ENCODE measurements around the gene COPS6.

The COPS6 gene

GRCh38 chr7:100093498-100093897 lies 4.7 kb downstream of the COPS6 start:
- TF ChIP-seq POLR2AphosphoS5 (IDR thresholded peaks at IDR 0.05; ENCODE audit: low read depth, low read length) (no peak; the same call in 1 of the 2 replicates), TAF1 (IDR thresholded peaks at IDR 0.05; ENCODE audit: borderline replicate concordance, insufficient read depth, low read length) (no peak), FOXP2 (optimal IDR thresholded peaks at IDR 0.05; ENCODE audit: borderline replicate concordance, extremely low read depth, extremely low read length, insufficient read depth) (no peak), SIN3A (IDR thresholded peaks at IDR 0.05; ENCODE audit: borderline replicate concordance, insufficient read depth, low read length) (no peak), REST (IDR thresholded peaks at IDR 0.05; ENCODE audit: insufficient read depth in 1 of 2, low read depth in 2 of 2, low read length in 2 of 2) (no peak)

- no peak for TF ChIP-seq TAF1 (IDR thresholded peaks at IDR 0.05; ENCODE audit: borderline replicate concordance, insufficient read depth, low read length)
- no peak for TF ChIP-seq REST (IDR thresholded peaks at IDR 0.05; ENCODE audit: insufficient read depth in 1 of 2, low read depth in 2 of 2, low read length in 2 of 2)
- TF ChIP-seq POLR2AphosphoS5 (IDR thresholded peaks at IDR 0.05; ENCODE audit: low read depth, low read length) = no peak
- TF ChIP-seq SIN3A (IDR thresholded peaks at IDR 0.05; ENCODE audit: borderline replicate concordance, insufficient read depth, low read length) = no peak
- TF ChIP-seq FOXP2 (optimal IDR thresholded peaks at IDR 0.05; ENCODE audit: borderline replicate concordance, extremely low read depth, extremely low read length, insufficient read depth) = no peak
Measured at GRCh38 chr7:100093925-100094486, 5.2 kb downstream of the COPS6 start.

GRCh38 chr7:100095289-100095688 lies 6.5 kb downstream of the COPS6 start:
- TF ChIP-seq FOXP2 (optimal IDR thresholded peaks at IDR 0.05; ENCODE audit: borderline replicate concordance, extremely low read depth, extremely low read length, insufficient read depth) (no peak), POLR2AphosphoS5 (IDR thresholded peaks at IDR 0.05; ENCODE audit: low read depth, low read length) (peak; percentile 60; the same call in 1 of the 2 replicates)

- no peak for TF ChIP-seq TAF1 (IDR thresholded peaks at IDR 0.05; ENCODE audit: borderline replicate concordance, insufficient read depth, low read length)
- peak; percentile 29; the same call in 1 of the 2 replicates for TF ChIP-seq POLR2AphosphoS5 (IDR thresholded peaks at IDR 0.05; ENCODE audit: low read depth, low read length)
Measured at GRCh38 chr7:100095704-100096103, 6.9 kb downstream of the COPS6 start.

GRCh38 chr7:100098913-100099312 lies 10.1 kb downstream of the COPS6 start:
- TF ChIP-seq POLR2AphosphoS5 (IDR thresholded peaks at IDR 0.05; ENCODE audit: low read depth, low read length) (no peak), SIN3A (IDR thresholded peaks at IDR 0.05; ENCODE audit: borderline replicate concordance, insufficient read depth, low read length) (no peak), TAF1 (IDR thresholded peaks at IDR 0.05; ENCODE audit: borderline replicate concordance, insufficient read depth, low read length) (no peak), REST (IDR thresholded peaks at IDR 0.05; ENCODE audit: insufficient read depth in 1 of 2, low read depth in 2 of 2, low read length in 2 of 2) (no peak), FOXP2 (optimal IDR thresholded peaks at IDR 0.05; ENCODE audit: borderline replicate concordance, extremely low read depth, extremely low read length, insufficient read depth) (no peak)

GRCh38 chr7:100099452-100099851 lies 10.7 kb downstream of the COPS6 start:
- TF ChIP-seq TAF1 (IDR thresholded peaks at IDR 0.05; ENCODE audit: borderline replicate concordance, insufficient read depth, low read length) = no peak
- no peak for TF ChIP-seq REST (IDR thresholded peaks at IDR 0.05; ENCODE audit: insufficient read depth in 1 of 2, low read depth in 2 of 2, low read length in 2 of 2)
- TF ChIP-seq SIN3A (IDR thresholded peaks at IDR 0.05; ENCODE audit: borderline replicate concordance, insufficient read depth, low read length) = no peak
- TF ChIP-seq POLR2AphosphoS5 (IDR thresholded peaks at IDR 0.05; ENCODE audit: low read depth, low read length) = no peak
- TF ChIP-seq FOXP2 (optimal IDR thresholded peaks at IDR 0.05; ENCODE audit: borderline replicate concordance, extremely low read depth, extremely low read length, insufficient read depth) = no peak

Data from PFSK-1 (cell line).